ENCODE data around the gene INPP4B. TPM values are rescaled to one million over a fixed set of nuclear protein-coding genes. Genes with fewer than 3 reads are reported as not detected.

The INPP4B gene
- total and polyA plus RNA-seq, 2 of the 4 experiments (the other 2 are of a cell fraction) = 1.8 to 14.0 TPM

- no peak overlapping the region for H2BK20ac ChIP-seq (ENCODE audit: low read depth, low read length)
- H3K4me2 ChIP-seq (ENCODE audit: low read depth, low read length) = no peak overlapping the region
- H3K4me3 ChIP-seq (ENCODE audit: insufficient read depth, low read depth, low read length) = no peak overlapping the region
- intact Hi-C loops (cut with micrococcal nuclease) (no loop called here), in situ Hi-C loops (cut with MboI; ENCODE audit: low sequenced_read_pairs) (no loop called here), dilution Hi-C loops (cut with HindIII; ENCODE audit: low sequenced_read_pairs, unreplicated experiment) (no loop called here)
- H3K23ac ChIP-seq (ENCODE audit: low read depth, low read length) = no peak overlapping the region
- no peak overlapping the region for H2BK5ac ChIP-seq (ENCODE audit: low read depth, low read length, poor library complexity, severe bottlenecking)
- H4K20me1 ChIP-seq (ENCODE audit: insufficient read depth, low read length) = no peaks in the 10 kb centered on the region
- ChIA-PET CTCF (no interaction called here), POLR2A (ENCODE audit: unreplicated experiment) (no interaction called here)
- H3K14ac ChIP-seq (replicated peaks; ENCODE audit: low read depth, low read length) = no peak overlapping the region
- H4K8ac ChIP-seq (ENCODE audit: low read depth in 2 of 2, low read length in 2 of 2) = no peak overlapping the region
- no peaks in the 10 kb centered on the region for H3K27me3 ChIP-seq (ENCODE audit: control insufficient read depth, insufficient read depth, low read length)
- no peaks in the 10 kb centered on the region for H3K9me1 ChIP-seq (ENCODE audit: insufficient read depth, low read length)
- H3K9ac ChIP-seq (ENCODE audit: low read depth, low read length) = no peak overlapping the region
- H2AK5ac ChIP-seq (ENCODE audit: low read depth, low read length) = peak overlapping the region; percentile 39; the same call in 1 of the 2 replicates
- no peak overlapping the region for H4K5ac ChIP-seq (ENCODE audit: low read depth, low read length)
- no peak overlapping the region for H2BK120ac ChIP-seq (ENCODE audit: low read depth, low read length)
- no peak overlapping the region for H4K91ac ChIP-seq (ENCODE audit: insufficient read depth, low read depth, low read length)
- no peak overlapping the region for H3K18ac ChIP-seq (ENCODE audit: low read depth, low read length)
- H3K9me3 ChIP-seq (ENCODE audit: control insufficient read depth, insufficient read depth, low read length) = peaks cover 5% of the 10 kb centered on the region; the same call in 1 of the 2 replicates
- DNase-seq = no peak
- H2BK15ac ChIP-seq (ENCODE audit: low read depth, low read length) = no peak overlapping the region
- BruUV-seq (replicated peaks) = no TSS peak
- WGBS, 2 experiments (ENCODE audit: extremely low coverage in 2 of 2, insufficient read length in 1 of 2) = 72% methylated on average over 3 of the region's 12 CpGs; no CpG with 5 or more reads in 1 of the 2 experiments
- H3K4me1 ChIP-seq (ENCODE audit: control insufficient read depth, insufficient read depth, low read length) = no peaks in the 10 kb centered on the region
- H3K56ac ChIP-seq (ENCODE audit: extremely low read depth, insufficient read depth, low read length) = no peak overlapping the region
- TF ChIP-seq POLR2A (IDR thresholded peaks at IDR 0.05; ENCODE audit: low read depth, low read length) (no peak), SMC3 (IDR thresholded peaks at IDR 0.05; ENCODE audit: low read depth, low read length) (no peak), RFX5 (IDR thresholded peaks at IDR 0.05; ENCODE audit: low read depth, low read length) (no peak), NFE2L2 (IDR thresholded peaks at IDR 0.05; ENCODE audit: low read depth, low read length) (no peak), MAZ (IDR thresholded peaks at IDR 0.05; ENCODE audit: borderline replicate concordance, low read depth, low read length) (no peak)
- H3K79me1 ChIP-seq (ENCODE audit: low read depth in 1 of 2, low read length in 2 of 2) = no peaks in the 10 kb centered on the region; a peak in 1 of 4 replicates
- no peak overlapping the region for H3K27ac ChIP-seq (ENCODE audit: insufficient read depth, low read length)
- H3K36me3 ChIP-seq (ENCODE audit: control insufficient read depth, insufficient read depth, low read length) = 0 out of 2 replicates have a peak, but pooled peaks cover 3% of the 10 kb centered on the region
- no peak overlapping the region for H2AFZ ChIP-seq (replicated peaks; ENCODE audit: low read length, poor library complexity)
- H2AK9ac ChIP-seq (replicated peaks; ENCODE audit: low read depth, low read length, poor library complexity) = peak overlapping the region; percentile 16
- no peak overlapping the region for H3K4ac ChIP-seq (ENCODE audit: low read depth, low read length)
- no peak for ATAC-seq (ENCODE audit: low read depth)
These were observed 509.7 kb downstream of the INPP4B start for GRCh38 chr4:142336251-142336934.
